ENCODE measurements around the gene KLK13.

Gene KLK13

GRCh38 chr19:51060973-51061372, 3.9 kb downstream of the KLK13 start:
- no peak for DNase-seq (ENCODE audit: low read depth)

- no peak for DNase-seq (ENCODE audit: low read depth)
Measured at GRCh38 chr19:51060336-51060735, 4.6 kb downstream of the KLK13 start.

- DNase-seq (ENCODE audit: low read depth) = no peak
Measured at GRCh38 chr19:51059715-51060114, 5.2 kb downstream of the KLK13 start.

- DNase-seq (ENCODE audit: low read depth) = no peak
Measured at GRCh38 chr19:51055866-51056265, 9.0 kb downstream of the KLK13 start.

DNA sequence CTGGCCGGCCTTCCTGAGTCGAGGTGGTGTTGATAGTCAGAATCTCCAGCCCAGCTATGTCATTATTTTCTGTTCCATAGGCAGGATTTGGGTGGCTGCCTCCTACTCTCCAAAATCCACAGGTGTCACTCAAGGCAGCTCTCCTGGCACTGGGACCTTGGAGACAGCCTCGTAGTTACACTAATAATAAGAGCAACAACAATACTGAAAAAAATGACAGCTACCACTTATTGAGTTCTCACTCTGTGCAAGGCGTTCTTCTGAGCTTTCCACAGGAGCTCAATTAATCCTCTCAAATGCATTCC, 17.9 kb downstream of the KLK13 start:
- no peak for DNase-seq (ENCODE audit: low read depth)

DNA sequence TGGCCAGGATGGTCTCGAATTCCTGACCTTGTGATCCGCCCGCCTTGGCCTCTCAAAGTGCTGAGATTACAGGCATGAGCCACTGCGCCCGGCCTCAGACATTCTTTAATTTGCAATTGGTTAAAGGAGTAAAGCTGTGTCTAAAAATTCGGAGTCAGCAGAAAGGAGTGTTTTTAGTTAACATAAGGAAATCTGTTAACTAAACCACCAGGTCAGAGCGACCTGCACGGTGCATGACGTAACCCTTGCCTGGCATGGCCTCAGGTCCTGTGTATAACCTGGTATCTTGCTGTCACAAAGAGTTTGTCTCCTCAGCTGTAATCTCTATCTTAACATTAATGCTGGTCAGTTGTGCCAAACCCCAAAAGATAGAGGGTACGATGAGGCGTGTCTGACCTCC, 20.6 kb downstream of the KLK13 start:
- no peak for DNase-seq (ENCODE audit: low read depth)

GRCh38 chr19:51043497-51043896, 21.4 kb downstream of the KLK13 start:
- no peak for DNase-seq (ENCODE audit: low read depth)

DNA sequence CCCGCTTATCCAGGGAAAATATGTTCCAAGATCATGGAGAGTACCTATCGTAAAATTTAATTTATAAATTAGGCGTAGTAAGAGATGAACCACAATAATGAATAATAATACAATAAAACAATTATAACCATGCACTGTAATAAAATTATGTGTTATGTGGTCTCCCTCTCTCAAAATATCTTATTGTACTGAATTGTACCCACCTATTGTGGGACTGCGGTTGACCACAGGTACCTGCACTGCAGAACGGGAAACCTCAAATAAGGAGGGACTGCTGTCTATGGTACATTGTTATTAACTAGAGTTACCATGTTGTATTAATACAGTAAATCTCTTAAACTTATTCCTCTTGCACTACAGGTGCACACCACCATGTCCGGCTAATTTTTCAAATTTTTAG, 24.7 kb downstream of the KLK13 start:
- DNase-seq (ENCODE audit: low read depth) = no peak

- no peak for DNase-seq (ENCODE audit: low read depth)
Measured at GRCh38 chr19:51036519-51036918, 28.4 kb downstream of the KLK13 start.

DNA sequence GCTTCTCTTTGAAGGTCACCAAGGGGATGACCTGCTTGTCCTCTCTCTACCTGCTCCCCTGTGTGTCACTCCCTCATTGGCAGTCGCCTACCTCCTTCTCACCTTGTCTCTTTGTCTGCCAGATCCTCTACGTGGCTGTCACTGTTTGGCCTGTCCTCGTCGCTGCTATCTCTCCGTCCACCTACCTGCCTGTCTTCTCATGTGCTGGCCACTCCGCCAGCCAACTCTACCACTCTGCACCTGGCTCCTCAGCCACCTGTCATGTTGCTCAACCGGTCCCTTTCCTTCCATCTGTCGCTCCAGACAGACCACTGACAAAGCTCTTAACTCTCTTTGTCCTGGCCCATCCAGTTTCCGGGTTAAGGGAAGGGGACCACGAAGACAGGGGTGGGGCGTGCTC, 30.2 kb downstream of the KLK13 start, which contains the start of gene KLK12:
Gene KLK12 (minus strand): TSS at position 299 of the 400 bp plus-strand sequence. CDS start 381 bp downstream, outside the sequence.
- DNase-seq (ENCODE audit: low read depth) = no peak

DNA sequence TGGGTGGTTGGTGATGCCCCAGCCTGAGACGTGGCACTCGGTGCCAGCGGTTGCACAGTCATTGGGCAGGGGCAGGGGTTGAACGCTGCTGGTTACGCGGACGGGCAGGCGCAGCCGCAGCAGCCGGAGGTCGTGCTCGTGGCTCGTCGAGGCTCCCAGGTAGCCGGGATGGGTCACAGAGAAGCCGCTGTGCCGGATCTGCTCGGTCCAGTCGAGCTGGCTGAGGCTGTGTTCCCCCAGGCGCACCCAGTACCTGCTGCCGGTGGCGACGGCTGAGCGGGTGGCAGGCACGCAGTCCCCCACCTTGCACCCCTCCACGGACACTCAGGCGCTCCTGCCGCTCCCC, 33.0 kb downstream of the KLK13 start:
- no peak for DNase-seq (ENCODE audit: low read depth)

- DNase-seq (ENCODE audit: low read depth) = no peak
Measured at GRCh38 chr19:51031220-51031879, 33.5 kb downstream of the KLK13 start.

DNA sequence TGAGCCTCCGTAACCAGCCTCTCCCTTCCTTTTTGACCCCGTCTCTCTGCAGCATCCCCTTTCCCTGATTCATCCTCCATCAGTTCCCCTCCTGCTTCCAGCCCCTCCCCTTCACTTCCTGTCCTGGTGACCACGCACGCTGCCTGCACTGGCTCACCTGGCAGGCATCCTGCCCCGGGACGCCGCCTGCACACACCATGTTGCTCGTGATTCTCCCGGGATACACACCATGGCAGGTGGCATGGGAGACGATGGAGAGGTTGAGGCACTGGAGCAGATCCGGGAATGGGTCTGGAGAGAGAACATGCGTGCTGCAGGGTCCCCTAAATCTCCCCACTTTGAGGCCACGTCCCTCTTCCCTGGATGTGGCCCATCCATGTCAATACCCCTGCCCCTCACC, 34.3 kb downstream of the KLK13 start:
- DNase-seq (ENCODE audit: low read depth) = no peak

- DNase-seq (ENCODE audit: low read depth) = no peak
Measured at GRCh38 chr19:51029718-51030117, 35.2 kb downstream of the KLK13 start.

DNA sequence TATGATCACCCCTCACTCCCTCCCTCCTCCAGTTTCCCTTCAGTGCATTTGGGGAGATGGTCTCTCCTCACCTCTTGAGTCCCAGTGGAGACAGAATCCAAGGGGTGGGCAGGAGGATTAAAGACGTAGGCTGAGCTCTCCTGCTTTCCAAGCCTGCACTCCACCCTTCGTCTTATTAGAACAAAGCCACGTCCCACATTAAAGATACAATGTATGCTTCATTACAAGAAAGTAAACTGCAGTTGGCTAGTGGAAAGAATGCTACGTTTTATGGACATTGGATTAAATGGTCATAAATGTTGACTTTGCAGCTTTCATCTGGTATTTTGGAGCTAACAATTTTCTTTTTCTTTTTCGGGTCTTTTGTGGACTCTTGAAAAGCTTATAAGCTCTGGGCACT, 37.0 kb downstream of the KLK13 start:
- no peak for DNase-seq (ENCODE audit: low read depth)

GRCh38 chr19:51027126-51027806, 37.6 kb downstream of the KLK13 start:
- DNase-seq (ENCODE audit: low read depth) = no peak

DNA sequence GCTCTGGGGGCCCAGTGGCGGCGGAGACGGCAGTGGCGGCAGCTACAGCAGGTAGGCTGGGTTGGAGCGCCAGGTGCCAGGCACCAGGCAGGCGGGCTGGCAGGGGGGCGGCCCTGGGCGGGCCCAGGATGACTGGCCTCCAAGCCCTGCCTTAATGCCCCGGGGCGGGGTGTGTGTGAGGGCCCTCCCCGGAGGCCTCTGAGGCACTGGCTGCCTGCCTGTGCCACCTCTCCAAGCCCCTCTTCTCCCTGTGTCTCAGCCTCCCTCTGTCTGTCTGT, 38.4 kb downstream of the KLK13 start, which contains the start of gene KLK11:
Gene KLK11 (minus strand): TSS at position 63 of the 278 bp plus-strand sequence. CDS start 985 bp downstream, outside the sequence.
- DNase-seq (ENCODE audit: low read depth) = no peak

- no peak for DNase-seq (ENCODE audit: low read depth)
Measured at GRCh38 chr19:51025809-51026553, 38.9 kb downstream of the KLK13 start.

DNA sequence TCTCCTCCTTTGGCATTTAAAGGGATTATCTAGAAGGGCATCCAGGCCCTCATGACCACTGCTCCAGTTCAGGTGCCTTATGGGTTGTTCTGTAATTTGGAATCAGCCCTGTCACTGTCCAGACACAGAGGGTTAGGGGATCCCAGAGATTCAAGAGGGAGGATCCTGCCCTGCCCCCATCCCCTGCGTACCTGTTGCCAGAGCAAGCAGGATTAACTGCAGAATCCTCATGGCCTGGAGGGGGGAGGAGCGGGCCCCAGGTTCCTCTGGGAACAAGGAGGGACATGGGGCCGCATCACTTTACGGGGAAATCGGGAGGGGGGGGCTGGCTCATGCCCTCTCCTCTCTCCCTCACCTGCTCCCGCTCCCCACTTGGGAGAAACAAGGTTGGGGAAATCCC, 39.5 kb downstream of the KLK13 start:
- DNase-seq (ENCODE audit: low read depth) = no peak

DNA sequence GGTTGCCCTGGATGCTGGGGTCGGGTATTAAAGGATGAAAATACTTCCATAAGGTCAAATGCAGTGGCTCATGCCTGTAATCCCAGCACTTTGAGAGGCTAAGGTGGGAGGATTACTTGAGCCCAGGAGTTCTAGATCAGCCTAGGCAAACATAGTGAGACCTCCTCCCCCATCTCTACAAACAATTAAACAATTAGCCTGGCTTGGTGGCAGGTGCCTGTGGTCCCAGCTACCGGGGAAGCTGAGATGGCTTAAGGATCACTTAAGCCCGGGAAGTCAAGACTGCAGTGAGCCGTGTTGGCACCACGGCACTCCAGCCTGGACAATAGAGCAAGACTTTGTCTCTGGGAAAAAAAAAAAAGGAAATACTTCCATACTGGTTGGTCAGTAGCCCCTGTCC, 40.0 kb downstream of the KLK13 start:
- DNase-seq (ENCODE audit: low read depth) = no peak

- no peak for DNase-seq (ENCODE audit: low read depth)
Measured at GRCh38 chr19:51023946-51024345, 40.9 kb downstream of the KLK13 start.

- no peak for DNase-seq (ENCODE audit: low read depth)
Measured at GRCh38 chr19:51022526-51022925, 42.4 kb downstream of the KLK13 start.

- DNase-seq (ENCODE audit: low read depth) = no peak
Measured at GRCh38 chr19:51020988-51021651, 43.8 kb downstream of the KLK13 start.
